GM12878 (cell line): Measurements from ENCODE around the gene TP53INP2. TPM values are rescaled to one million over a fixed set of nuclear protein-coding genes. Genes with fewer than 3 reads are reported as not detected.

Experiments used
- ASH2L ChIP-seq: fragments of 300-600, 200-600 bp; sonication (generic); IDR thresholded peaks from 2 replicates; pipeline ENCODE4 v1.6.1; 2017; ENCODE audit warnings: low read depth, mild to moderate bottlenecking, borderline replicate concordance
- BHLHE40 ChIP-seq, 2 experiments: fragments of 450-650 bp in 1 of 2; IDR thresholded peaks; 2 replicates each; pipeline ENCODE4 v1.6.1; 2011 to 2017; ENCODE audit warnings: low read depth in 2 of 2, borderline replicate concordance in 1 of 2, improper control_type of control experiment in 1 of 2, low read length in 1 of 2, mild to moderate bottlenecking in 1 of 2
- CHD2 ChIP-seq: IDR thresholded peaks from 2 replicates; pipeline ENCODE4 v1.6.1; 2011; ENCODE audit warnings: low read depth, low read length, improper control_type of control experiment, borderline replicate concordance
- E2F4 ChIP-seq: IDR thresholded peaks from 2 replicates; pipeline ENCODE4 v1.6.1; 2012; ENCODE audit warnings: low read depth, low read length, improper control_type of control experiment
- IRF5 ChIP-seq: fragments of 450-650 bp; IDR thresholded peaks from 2 replicates; pipeline ENCODE4 v1.6.1; 2017; ENCODE audit warnings: borderline replicate concordance
- NBN ChIP-seq: fragments of 450-650 bp; IDR thresholded peaks from 2 replicates; pipeline ENCODE4 v1.6.1; 2016
- POLR2A ChIP-seq: IDR thresholded peaks from 2 replicates; pipeline ENCODE4 v1.6.1; 2011; ENCODE audit warnings: low read depth, mild to moderate bottlenecking, low read length
- POU2F2 ChIP-seq: IDR thresholded peaks from 3 replicates; pipeline ENCODE4 v1.6.1; 2011; ENCODE audit warnings: low read depth, mild to moderate bottlenecking, low read length, borderline replicate concordance
- RELA ChIP-seq: fragments of 450-650 bp; IDR thresholded peaks from 2 replicates; pipeline ENCODE4 v1.8.0; 2014; ENCODE audit warnings: borderline replicate concordance; ENCODE audit not compliant: partially characterized antibody
- RELB ChIP-seq: fragments of 450-650 bp; IDR thresholded peaks from 2 replicates; pipeline ENCODE4 v1.6.1; 2017; ENCODE audit warnings: low read depth, mild to moderate bottlenecking, moderate library complexity
- SIX5 ChIP-seq: IDR thresholded peaks from 2 replicates; pipeline ENCODE4 v1.6.1; 2011; ENCODE audit warnings: mild to moderate bottlenecking, low read depth, low read length, moderate library complexity; ENCODE audit not compliant: severe bottlenecking
- SP1 ChIP-seq: IDR thresholded peaks from one replicate; pipeline ENCODE4 v1.6.1; 2011; ENCODE audit warnings: low read depth, low read length
- SREBF1 ChIP-seq: IDR thresholded peaks from 2 replicates; pipeline ENCODE4 v1.6.1; 2012; ENCODE audit warnings: mild to moderate bottlenecking, low read length
- TCF7 ChIP-seq: IDR thresholded peaks from 2 replicates; pipeline ENCODE4 v1.6.1; 2014; ENCODE audit warnings: antibody characterized with exemption, borderline replicate concordance
- USF1 ChIP-seq: IDR thresholded peaks from 2 replicates; pipeline ENCODE4 v1.6.1; 2011; ENCODE audit warnings: borderline replicate concordance, low read depth, mild to moderate bottlenecking, moderate library complexity, mixed read lengths, low read length; ENCODE audit not compliant: insufficient read depth; ENCODE audit errors: extremely low read length
- ZNF274 ChIP-seq: IDR thresholded peaks from one replicate; pipeline ENCODE4 v1.8.0; 2011; ENCODE audit not compliant: insufficient read length, insufficient read depth
- ZNF622 ChIP-seq: fragments of 450-650 bp; IDR thresholded peaks from 2 replicates; pipeline ENCODE4 v1.6.1; 2017; ENCODE audit warnings: mild to moderate bottlenecking, inconsistent platforms
- polyA plus RNA-seq, 11 experiments: library from polyadenylated mRNA; depleted of rRNA in 4 of 11; unstranded in 6 of 11; stranded (reverse) in 5 of 11; fragments of >200 nt; fragmentation: Nextera tagmentation in 4 of 11; fragmentation: Illumina TruSeq in 1 of 11; extraction: Ambion mirVana in 4 of 11; extraction: Trizol in 1 of 11; gene quantifications; 1 replicate in 1 of 11; 2 replicates in 10 of 11; pipeline versions ENCODE4 v1.2.1 to v1.2.3, GENCODE V29; 2011 to 2016; ENCODE audit warnings: inconsistent platforms in 2 of 11, missing spikeins in 2 of 11, low read depth in 1 of 11
- total RNA-seq, 4 experiments: library from RNA; depleted of rRNA in 3 of 4; stranded (reverse); fragments of >200 nt in 3 of 4; fragmentation: Illumina TruSeq in 1 of 4; extraction: Trizol in 1 of 4; gene quantifications; 2 replicates each; pipeline versions ENCODE4 v1.2.1 to v1.2.3, GENCODE V29; 2013 to 2021
- TF ChIP-seq, protein P1 (sequence below): fragments of 450-650 bp; conservative IDR thresholded peaks from 2 replicates; pipeline ENCODE4 v1.6.1; 2017; ENCODE audit warnings: mild to moderate bottlenecking, moderate library complexity
- TF ChIP-seq, protein P2 (sequence below): IDR thresholded peaks from 2 replicates; pipeline ENCODE4 v1.6.1; 2012; ENCODE audit warnings: mild to moderate bottlenecking, low read depth, low read length

Gene TP53INP2
- total and polyA plus RNA-seq, 10 of the 15 experiments (the other 5 are each of a cell fraction or from before 2014, with no cell fraction given), result 2.8 to 16.0 (median 4.0) TPM

DNA sequence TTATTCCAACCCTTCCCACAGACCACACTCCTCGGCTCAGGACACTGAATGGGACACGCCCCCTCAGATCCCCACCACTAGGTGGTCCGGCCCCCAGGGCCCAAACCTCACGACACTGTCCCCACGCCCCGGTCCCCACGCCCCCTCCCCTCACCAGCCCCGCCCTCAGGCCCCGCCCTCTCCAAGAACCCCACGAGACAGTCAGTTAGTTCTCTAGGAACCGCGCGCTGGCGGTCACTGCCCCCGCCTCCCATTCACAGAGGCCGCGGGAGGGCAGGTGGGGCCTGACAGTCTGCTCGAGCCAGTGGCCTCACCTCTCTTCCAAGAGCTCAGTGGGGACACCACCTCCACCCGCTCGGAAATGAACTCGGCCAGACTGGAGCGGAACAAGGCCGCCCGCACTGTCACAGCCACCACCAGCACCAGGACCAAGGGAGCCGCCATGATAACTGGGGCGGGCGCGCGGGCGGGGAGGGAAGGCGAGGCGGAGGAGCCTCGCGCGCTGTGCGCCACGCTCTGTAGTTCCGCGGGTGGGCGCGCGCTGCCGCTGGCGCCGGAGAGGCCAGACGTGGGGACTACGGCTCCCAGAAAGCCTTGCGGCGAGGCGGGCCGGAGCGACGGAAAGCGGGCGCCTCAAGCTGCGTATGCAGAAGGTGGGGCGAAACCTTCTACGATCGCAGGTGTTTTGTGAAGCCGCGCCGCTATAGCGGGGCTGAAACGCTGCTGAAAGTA is 27.3 kb upstream of the TP53INP2 start, which contains the start of gene PIGU (continued):
- TF ChIP-seq, protein P1, sequence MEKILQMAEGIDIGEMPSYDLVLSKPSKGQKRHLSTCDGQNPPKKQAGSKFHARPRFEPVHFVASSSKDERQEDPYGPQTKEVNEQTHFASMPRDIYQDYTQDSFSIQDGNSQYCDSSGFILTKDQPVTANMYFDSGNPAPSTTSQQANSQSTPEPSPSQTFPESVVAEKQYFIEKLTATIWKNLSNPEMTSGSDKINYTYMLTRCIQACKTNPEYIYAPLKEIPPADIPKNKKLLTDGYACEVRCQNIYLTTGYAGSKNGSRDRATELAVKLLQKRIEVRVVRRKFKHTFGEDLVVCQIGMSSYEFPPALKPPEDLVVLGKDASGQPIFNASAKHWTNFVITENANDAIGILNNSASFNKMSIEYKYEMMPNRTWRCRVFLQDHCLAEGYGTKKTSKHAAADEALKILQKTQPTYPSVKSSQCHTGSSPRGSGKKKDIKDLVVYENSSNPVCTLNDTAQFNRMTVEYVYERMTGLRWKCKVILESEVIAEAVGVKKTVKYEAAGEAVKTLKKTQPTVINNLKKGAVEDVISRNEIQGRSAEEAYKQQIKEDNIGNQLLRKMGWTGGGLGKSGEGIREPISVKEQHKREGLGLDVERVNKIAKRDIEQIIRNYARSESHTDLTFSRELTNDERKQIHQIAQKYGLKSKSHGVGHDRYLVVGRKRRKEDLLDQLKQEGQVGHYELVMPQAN, result peak; percentile 98
- peak; percentile 61 for TF ChIP-seq SREBF1
- TF ChIP-seq RELA, result peak; percentile 52
- no peak for TF ChIP-seq E2F4
- TF ChIP-seq, protein P2, sequence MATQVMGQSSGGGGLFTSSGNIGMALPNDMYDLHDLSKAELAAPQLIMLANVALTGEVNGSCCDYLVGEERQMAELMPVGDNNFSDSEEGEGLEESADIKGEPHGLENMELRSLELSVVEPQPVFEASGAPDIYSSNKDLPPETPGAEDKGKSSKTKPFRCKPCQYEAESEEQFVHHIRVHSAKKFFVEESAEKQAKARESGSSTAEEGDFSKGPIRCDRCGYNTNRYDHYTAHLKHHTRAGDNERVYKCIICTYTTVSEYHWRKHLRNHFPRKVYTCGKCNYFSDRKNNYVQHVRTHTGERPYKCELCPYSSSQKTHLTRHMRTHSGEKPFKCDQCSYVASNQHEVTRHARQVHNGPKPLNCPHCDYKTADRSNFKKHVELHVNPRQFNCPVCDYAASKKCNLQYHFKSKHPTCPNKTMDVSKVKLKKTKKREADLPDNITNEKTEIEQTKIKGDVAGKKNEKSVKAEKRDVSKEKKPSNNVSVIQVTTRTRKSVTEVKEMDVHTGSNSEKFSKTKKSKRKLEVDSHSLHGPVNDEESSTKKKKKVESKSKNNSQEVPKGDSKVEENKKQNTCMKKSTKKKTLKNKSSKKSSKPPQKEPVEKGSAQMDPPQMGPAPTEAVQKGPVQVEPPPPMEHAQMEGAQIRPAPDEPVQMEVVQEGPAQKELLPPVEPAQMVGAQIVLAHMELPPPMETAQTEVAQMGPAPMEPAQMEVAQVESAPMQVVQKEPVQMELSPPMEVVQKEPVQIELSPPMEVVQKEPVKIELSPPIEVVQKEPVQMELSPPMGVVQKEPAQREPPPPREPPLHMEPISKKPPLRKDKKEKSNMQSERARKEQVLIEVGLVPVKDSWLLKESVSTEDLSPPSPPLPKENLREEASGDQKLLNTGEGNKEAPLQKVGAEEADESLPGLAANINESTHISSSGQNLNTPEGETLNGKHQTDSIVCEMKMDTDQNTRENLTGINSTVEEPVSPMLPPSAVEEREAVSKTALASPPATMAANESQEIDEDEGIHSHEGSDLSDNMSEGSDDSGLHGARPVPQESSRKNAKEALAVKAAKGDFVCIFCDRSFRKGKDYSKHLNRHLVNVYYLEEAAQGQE, result no peak
- peak; percentile 82 for TF ChIP-seq SP1
- TF ChIP-seq ASH2L, result no peak
- TF ChIP-seq ZNF274, result no peak
- TF ChIP-seq SIX5, result peak; percentile 92
- TF ChIP-seq RELB, result peak; percentile 56; the same call in 1 of the 2 replicates
- peak; percentile 88 for TF ChIP-seq POLR2A
- TF ChIP-seq USF1, result no peak
- no peak for TF ChIP-seq ZNF622
- peak; percentile 65; the same call in 1 of the 3 replicates for TF ChIP-seq POU2F2
- peak; percentile 5 to 65; a peak in 1 of 4 replicates for TF ChIP-seq BHLHE40 (IDR thresholded peaks at IDR 0.05; ENCODE audit: borderline replicate concordance in 1 of 2, low read depth in 2 of 2, low read length in 1 of 2)
- no peak for TF ChIP-seq IRF5
- peak; percentile 79; the same call in 1 of the 2 replicates for TF ChIP-seq NBN
- no peak for TF ChIP-seq TCF7
- peak; percentile 82; the same call in 1 of the 2 replicates for TF ChIP-seq CHD2
